ENCODE results near the gene CERCAM.

The CERCAM gene

DNA sequence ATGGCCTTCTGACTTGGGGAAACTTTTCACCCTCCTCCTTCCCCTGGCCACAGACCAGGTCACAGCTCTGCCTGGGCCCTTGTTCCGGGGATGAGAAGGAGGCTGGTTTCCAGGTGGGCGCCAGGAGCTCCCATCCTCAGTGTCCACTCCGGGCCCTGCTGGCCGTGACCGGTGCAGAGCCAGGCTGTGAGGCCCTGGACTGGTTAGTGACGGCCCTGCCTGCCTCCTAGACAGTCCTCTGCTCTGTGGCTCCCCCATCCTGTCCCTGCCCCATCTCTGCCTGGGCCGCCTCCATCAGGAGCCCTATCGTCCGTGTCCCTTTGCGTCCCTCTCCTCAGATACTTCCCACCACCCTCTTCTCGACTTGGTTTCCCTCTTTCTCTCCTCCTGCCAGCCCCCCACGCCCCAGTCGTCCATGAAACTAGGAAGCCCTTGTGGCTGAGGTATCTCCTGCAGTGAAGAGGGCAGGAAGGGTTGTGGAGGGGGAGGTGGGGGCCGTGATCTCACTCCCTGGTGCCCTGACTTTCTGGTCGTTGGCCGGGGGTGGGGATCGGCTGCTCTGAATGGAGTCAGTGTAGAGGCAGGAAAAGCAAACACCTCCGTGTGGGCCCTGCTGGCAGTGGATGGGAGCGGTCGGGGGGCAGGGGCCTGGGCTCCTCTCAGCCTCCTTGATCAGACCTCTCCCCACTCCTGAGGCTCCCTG, 15.4 kb upstream of the CERCAM start:
- TF ChIP-seq, protein P1, sequence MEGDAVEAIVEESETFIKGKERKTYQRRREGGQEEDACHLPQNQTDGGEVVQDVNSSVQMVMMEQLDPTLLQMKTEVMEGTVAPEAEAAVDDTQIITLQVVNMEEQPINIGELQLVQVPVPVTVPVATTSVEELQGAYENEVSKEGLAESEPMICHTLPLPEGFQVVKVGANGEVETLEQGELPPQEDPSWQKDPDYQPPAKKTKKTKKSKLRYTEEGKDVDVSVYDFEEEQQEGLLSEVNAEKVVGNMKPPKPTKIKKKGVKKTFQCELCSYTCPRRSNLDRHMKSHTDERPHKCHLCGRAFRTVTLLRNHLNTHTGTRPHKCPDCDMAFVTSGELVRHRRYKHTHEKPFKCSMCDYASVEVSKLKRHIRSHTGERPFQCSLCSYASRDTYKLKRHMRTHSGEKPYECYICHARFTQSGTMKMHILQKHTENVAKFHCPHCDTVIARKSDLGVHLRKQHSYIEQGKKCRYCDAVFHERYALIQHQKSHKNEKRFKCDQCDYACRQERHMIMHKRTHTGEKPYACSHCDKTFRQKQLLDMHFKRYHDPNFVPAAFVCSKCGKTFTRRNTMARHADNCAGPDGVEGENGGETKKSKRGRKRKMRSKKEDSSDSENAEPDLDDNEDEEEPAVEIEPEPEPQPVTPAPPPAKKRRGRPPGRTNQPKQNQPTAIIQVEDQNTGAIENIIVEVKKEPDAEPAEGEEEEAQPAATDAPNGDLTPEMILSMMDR (IDR thresholded peaks at IDR 0.05; ENCODE audit: borderline replicate concordance, insufficient read depth, low read depth, low read length) = no peak

DNA sequence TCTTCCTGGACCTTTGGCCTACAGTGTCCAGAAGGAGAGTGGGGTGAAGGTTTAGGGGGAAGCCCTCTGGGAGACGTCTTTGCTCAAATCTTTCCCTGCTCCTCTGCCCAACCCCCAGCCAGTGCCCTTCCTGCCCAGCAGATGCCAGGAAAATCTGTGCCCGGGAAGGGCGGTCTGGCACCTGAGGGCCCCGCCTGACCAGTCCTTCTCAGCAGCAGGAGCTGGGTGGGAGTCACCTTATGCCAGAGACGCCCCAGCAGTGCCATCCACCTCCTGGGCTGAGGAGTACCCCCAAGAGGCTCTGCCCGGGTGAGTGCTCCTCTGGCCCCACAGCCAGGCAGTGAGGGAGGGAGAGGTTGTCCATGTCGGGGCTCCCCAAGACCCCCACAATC, 14.9 kb upstream of the CERCAM start:
- H3K4me3 ChIP-seq (ENCODE audit: low read depth, low read length) = no peak overlapping the region
- TF ChIP-seq, protein P1 (IDR thresholded peaks at IDR 0.05; ENCODE audit: borderline replicate concordance, insufficient read depth, low read depth, low read length) = no peak

More for the DNA sequence above, 15.4 kb upstream of the CERCAM start:
- H3K4me3 ChIP-seq (ENCODE audit: low read depth, low read length) = no peak overlapping the region

DNA sequence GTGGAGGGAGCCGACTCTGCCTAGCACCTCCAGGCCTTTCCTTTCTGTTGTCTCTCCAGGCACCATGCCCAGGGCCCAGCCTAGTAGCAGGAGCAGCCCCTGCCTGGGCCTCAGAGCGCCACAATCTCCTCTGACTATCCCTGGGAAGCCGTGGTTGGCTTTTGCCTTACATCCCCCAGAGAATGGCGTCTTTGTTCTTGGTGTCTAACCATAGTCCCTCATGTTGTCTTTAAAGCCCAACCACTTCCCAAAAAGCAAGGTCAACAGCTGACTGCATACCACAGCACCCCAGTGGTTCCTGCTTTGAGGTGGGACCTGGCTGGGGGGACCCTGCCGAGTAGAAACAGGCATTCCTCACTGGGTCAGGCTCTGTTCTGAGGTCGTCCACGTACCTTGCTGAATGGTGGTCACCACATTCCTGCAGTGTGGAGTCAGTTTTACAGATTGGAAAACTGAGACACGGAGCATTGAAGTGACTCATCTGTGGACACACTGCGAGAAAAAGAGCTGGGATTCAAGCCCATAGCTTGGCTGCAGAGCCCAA, 13.7 kb upstream of the CERCAM start:
- no peak overlapping the region for H3K4me3 ChIP-seq (ENCODE audit: low read depth, low read length)

DNA sequence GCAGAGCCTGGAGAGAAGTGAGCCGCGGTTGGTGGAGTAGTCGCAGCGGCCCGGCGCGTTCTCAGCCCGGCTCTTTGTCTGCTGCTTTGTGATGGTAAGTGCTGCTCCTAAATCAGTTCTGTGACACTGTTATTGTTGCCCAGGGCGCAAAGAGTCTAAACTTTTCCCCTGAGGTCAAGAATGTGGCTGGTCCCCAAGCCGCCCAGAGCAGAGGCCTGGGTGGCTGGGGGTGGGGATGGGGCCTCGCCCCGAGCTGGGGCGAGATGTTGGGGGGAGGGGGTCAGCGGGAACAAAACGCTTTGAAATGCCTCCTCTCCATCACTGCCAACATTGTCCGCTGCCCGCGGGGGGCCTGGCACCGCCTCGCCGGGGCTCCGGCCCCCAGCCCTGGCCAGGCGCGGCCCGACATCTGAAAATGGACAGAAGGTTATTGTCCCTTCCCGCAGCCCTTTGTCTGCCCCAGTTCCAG, 11.7 kb upstream of the CERCAM start:
- no peak overlapping the region for H3K4me3 ChIP-seq (ENCODE audit: low read depth, low read length)
- TF ChIP-seq, protein P1 (IDR thresholded peaks at IDR 0.05; ENCODE audit: borderline replicate concordance, insufficient read depth, low read depth, low read length) = no peak

More for the DNA sequence above, 13.7 kb upstream of the CERCAM start:
- TF ChIP-seq, protein P1 (IDR thresholded peaks at IDR 0.05; ENCODE audit: borderline replicate concordance, insufficient read depth, low read depth, low read length) = no peak

DNA sequence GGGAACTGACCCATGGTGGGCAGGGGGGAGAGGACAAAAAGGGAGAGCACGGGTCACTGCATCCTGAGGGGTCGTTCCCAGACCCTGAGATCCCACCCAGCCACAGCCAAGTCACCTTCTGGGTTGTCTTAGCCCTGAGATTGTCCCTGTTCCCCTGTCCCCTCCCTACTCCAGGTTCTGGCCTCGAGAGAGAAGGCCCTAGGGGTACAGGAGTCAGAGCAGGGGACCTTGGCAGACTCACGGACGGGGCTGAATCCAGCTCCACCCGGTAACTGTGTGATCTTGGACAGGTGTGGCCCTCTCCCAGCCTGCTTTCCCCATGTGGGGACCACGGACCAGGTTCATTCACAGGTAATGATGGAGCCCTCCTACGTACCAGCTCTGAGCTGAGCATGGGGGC, 11.2 kb upstream of the CERCAM start:
- TF ChIP-seq, protein P1 (IDR thresholded peaks at IDR 0.05; ENCODE audit: borderline replicate concordance, insufficient read depth, low read depth, low read length) = no peak
- H3K4me3 ChIP-seq (ENCODE audit: low read depth, low read length) = no peak overlapping the region

DNA sequence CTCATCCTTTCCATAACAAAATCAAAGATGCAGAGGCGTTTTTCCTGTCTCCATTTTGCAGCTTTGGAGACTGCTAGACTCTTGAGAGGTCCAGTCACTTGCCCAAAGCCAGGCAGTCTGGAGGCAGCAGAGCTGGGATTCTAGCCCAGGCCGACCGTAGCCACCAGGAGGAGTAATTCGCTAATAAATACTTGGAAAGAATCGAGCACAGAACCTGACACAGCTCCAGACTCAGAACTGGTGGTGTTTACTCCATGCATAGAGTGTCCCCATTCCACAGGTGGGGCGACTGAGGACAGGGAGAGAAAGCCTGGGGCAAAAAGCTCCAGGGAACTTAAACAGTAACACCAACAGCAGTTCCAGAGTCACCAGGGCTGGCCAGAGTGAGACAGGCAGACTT, 10.7 kb upstream of the CERCAM start:
- TF ChIP-seq, protein P1 (IDR thresholded peaks at IDR 0.05; ENCODE audit: borderline replicate concordance, insufficient read depth, low read depth, low read length) = no peak
- H3K4me3 ChIP-seq (ENCODE audit: low read depth, low read length) = no peak overlapping the region
